Smooth muscle cell of the pulmonary artery (primary cell): ENCODE results near the gene DIS3L2. TPM values are rescaled to one million over a fixed set of nuclear protein-coding genes. Genes with fewer than 3 reads are reported as not detected.

Experiments used
- total RNA-seq: library from RNA; depleted of rRNA; stranded (reverse); fragments of >200 nt; gene quantifications from 2 replicates; pipeline ENCODE4 v1.2.3, GENCODE V29; 2014

The DIS3L2 gene
- 14.7 and 15.0 TPM in 2 replicates for total RNA-seq

GRCh38 chr2:231961349-231962166 is at the start of gene DIS3L2:
DIS3L2 (plus strand) TSS chr2:231961713; CDS start chr2:232014928, 53,215 bp downstream.

GRCh38 chr2:231926180-231926741 is 35.3 kb upstream of the DIS3L2 start, which contains the start of gene NPPC:
NPPC (minus strand) TSS chr2:231926396; CDS start chr2:231926249, 147 bp downstream.

GRCh38 chr2:232378735-232379151 is 417.2 kb downstream of the DIS3L2 start, which contains the start of gene ALPP:
ALPP (plus strand) TSS chr2:232378751; CDS start chr2:232378803, 52 bp downstream.

Other genes starting within 250 kb of the DIS3L2 start
- 10.2 and 13.7 TPM in 2 replicates for gene PDE6D, start 180.4 kb upstream of the DIS3L2 start, total RNA-seq
- gene COPS7B, start 175.3 kb upstream of the DIS3L2 start, total RNA-seq: 15.4 and 18.7 TPM in 2 replicates
- gene NPPC, start 35.3 kb upstream of the DIS3L2 start, total RNA-seq: 0.07 and 0.96 TPM in 2 replicates